WTC11 (cell line): ENCODE measurements around the gene ACRBP. TPM values are rescaled to one million over a fixed set of nuclear protein-coding genes. Genes with fewer than 3 reads are reported as not detected.

Source experiments
- CREB1 ChIP-seq: sonication (generic); formaldehyde crosslinking; IDR thresholded peaks from 2 replicates; pipeline ENCODE4 v1.8.0; 2023; ENCODE audit warnings: mild to moderate bottlenecking, missing genetic modification reagents
- FOXK1 ChIP-seq: sonication (generic); formaldehyde crosslinking; IDR thresholded peaks from 2 replicates; pipeline ENCODE4 v1.8.0; 2022; ENCODE audit warnings: mild to moderate bottlenecking, moderate library complexity, missing genetic modification reagents
- FOXP4 ChIP-seq: sonication (generic); formaldehyde crosslinking; IDR thresholded peaks from 2 replicates; pipeline ENCODE4 v1.8.0; 2022; ENCODE audit warnings: mild to moderate bottlenecking, missing genetic modification reagents
- GABPB1 ChIP-seq: sonication (generic); formaldehyde crosslinking; IDR thresholded peaks from 2 replicates; pipeline ENCODE4 v1.8.1; 2023; ENCODE audit warnings: mild to moderate bottlenecking, missing genetic modification reagents
- MAX ChIP-seq: sonication (generic); formaldehyde crosslinking; IDR thresholded peaks from 2 replicates; pipeline ENCODE4 v1.8.0; 2022; ENCODE audit warnings: mild to moderate bottlenecking, missing genetic modification reagents
- MYBL2 ChIP-seq: sonication (generic); formaldehyde crosslinking; IDR thresholded peaks from 2 replicates; pipeline ENCODE4 v1.8.1; 2023; ENCODE audit warnings: mild to moderate bottlenecking, moderate library complexity, missing genetic modification reagents
- NFATC4 ChIP-seq: fragments of 250-450 bp; sonication (Bioruptor Pico); IDR thresholded peaks from 2 replicates; pipeline ENCODE4 v1.9.0; 2021; ENCODE audit warnings: mild to moderate bottlenecking
- SP1 ChIP-seq: sonication (generic); formaldehyde crosslinking; conservative IDR thresholded peaks from 2 replicates; pipeline ENCODE4 v1.8.1; 2022; ENCODE audit warnings: missing genetic modification reagents
- TEAD4 ChIP-seq: sonication (generic); formaldehyde crosslinking; IDR thresholded peaks from 2 replicates; pipeline ENCODE4 v1.8.0; 2022; ENCODE audit warnings: mild to moderate bottlenecking, missing genetic modification reagents
- ZNF671 ChIP-seq: fragments of 250-450 bp; sonication (Bioruptor Pico); IDR thresholded peaks from 2 replicates; pipeline ENCODE4 v1.8.0; 2021; ENCODE audit warnings: mild to moderate bottlenecking
- total RNA-seq: library from RNA; stranded (reverse); gene quantifications from 3 replicates; pipeline ENCODE4 v1.2.3, GENCODE V29; 2021
- TF ChIP-seq, protein P1 (sequence below): fragments of 250-450 bp; sonication (Bioruptor Pico); IDR thresholded peaks from 2 replicates; pipeline ENCODE4 v1.8.0; 2021; ENCODE audit warnings: mild to moderate bottlenecking
- TF ChIP-seq, protein P2 (sequence below): sonication (generic); formaldehyde crosslinking; conservative IDR thresholded peaks from 2 replicates; pipeline ENCODE4 v1.8.1; 2022; ENCODE audit warnings: mild to moderate bottlenecking, missing genetic modification reagents
- TF ChIP-seq, protein P3 (sequence below): sonication (generic); formaldehyde crosslinking; IDR thresholded peaks from 2 replicates; pipeline ENCODE4 v1.8.1; 2023; ENCODE audit warnings: mild to moderate bottlenecking, missing genetic modification reagents, borderline replicate concordance
- TF ChIP-seq, protein P4 (sequence below): sonication (generic); formaldehyde crosslinking; IDR thresholded peaks from 2 replicates; pipeline ENCODE4 v1.8.0; 2023; ENCODE audit warnings: missing genetic modification reagents, mild to moderate bottlenecking, borderline replicate concordance

ACRBP gene
- total RNA-seq, 1 experiment from 2014 or later = 2.1 TPM

DNA sequence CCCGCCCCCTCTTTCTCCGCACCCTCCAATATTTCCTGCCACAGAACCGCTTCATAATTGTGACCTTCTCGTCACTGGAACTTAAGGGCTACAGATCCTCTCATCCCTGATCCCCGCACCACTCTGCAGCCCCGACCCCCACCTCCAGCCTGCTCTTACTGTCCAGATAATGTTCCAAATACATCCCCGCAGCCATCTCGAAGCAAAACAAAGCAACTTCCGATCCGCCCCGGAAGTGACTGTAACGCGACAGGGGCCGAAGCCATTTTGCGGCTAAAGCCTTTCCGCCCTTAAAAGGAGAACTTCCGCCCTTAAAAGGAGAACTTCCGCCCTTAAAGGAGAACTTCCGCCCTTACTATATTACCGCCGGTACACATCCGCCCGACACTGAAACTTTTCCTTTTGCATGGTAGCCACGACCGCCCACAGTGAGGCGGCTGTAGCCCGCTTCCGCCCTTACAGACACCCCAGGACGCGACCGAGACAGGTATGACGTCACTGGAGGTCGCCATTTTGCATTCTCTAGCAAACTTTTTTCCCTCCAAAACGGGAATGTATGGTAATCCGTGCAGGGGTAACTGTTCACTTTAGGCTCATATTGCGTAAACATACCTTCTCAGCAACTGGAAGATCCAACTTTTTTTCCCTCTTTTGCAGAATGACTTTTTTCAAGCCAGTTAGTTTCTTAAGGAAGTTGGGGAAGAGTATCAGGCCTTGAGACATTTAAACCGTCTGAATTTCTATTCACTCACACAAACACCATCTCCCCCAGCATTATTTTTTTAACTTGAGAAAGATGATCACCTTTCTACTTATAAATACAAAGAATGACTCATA, 15.9 kb upstream of the ACRBP start, which contains the start of gene ING4 (continued):
- TF ChIP-seq SP1 (CRISPR knock-in tag) (peak; percentile 98), FOXK1 (CRISPR knock-in tag) (peak; percentile 99), CREB1 (CRISPR knock-in tag) (no peak; the same call in 1 of the 2 replicates), MAX (peak; percentile 76), FOXP4 (CRISPR knock-in tag) (no peak), GABPB1 (CRISPR knock-in tag) (peak; percentile 87), NFATC4 (no peak), MYBL2 (CRISPR knock-in tag) (peak; percentile 43; the same call in 1 of the 2 replicates), TEAD4 (CRISPR knock-in tag) (no peak), ZNF671 (CRISPR knock-in tag) (0 out of 2 replicates have a peak, but pooled peaks have one; percentile 60)
- TF ChIP-seq, protein P1, sequence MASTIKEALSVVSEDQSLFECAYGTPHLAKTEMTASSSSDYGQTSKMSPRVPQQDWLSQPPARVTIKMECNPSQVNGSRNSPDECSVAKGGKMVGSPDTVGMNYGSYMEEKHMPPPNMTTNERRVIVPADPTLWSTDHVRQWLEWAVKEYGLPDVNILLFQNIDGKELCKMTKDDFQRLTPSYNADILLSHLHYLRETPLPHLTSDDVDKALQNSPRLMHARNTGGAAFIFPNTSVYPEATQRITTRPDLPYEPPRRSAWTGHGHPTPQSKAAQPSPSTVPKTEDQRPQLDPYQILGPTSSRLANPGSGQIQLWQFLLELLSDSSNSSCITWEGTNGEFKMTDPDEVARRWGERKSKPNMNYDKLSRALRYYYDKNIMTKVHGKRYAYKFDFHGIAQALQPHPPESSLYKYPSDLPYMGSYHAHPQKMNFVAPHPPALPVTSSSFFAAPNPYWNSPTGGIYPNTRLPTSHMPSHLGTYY (CRISPR knock-in tag) = 0 out of 2 replicates have a peak, but pooled peaks have one; percentile 53
- TF ChIP-seq, protein P2, sequence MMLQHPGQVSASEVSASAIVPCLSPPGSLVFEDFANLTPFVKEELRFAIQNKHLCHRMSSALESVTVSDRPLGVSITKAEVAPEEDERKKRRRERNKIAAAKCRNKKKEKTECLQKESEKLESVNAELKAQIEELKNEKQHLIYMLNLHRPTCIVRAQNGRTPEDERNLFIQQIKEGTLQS (CRISPR knock-in tag) = 0 out of 2 replicates have a peak, but pooled peaks have one; percentile 37
- TF ChIP-seq, protein P3, sequence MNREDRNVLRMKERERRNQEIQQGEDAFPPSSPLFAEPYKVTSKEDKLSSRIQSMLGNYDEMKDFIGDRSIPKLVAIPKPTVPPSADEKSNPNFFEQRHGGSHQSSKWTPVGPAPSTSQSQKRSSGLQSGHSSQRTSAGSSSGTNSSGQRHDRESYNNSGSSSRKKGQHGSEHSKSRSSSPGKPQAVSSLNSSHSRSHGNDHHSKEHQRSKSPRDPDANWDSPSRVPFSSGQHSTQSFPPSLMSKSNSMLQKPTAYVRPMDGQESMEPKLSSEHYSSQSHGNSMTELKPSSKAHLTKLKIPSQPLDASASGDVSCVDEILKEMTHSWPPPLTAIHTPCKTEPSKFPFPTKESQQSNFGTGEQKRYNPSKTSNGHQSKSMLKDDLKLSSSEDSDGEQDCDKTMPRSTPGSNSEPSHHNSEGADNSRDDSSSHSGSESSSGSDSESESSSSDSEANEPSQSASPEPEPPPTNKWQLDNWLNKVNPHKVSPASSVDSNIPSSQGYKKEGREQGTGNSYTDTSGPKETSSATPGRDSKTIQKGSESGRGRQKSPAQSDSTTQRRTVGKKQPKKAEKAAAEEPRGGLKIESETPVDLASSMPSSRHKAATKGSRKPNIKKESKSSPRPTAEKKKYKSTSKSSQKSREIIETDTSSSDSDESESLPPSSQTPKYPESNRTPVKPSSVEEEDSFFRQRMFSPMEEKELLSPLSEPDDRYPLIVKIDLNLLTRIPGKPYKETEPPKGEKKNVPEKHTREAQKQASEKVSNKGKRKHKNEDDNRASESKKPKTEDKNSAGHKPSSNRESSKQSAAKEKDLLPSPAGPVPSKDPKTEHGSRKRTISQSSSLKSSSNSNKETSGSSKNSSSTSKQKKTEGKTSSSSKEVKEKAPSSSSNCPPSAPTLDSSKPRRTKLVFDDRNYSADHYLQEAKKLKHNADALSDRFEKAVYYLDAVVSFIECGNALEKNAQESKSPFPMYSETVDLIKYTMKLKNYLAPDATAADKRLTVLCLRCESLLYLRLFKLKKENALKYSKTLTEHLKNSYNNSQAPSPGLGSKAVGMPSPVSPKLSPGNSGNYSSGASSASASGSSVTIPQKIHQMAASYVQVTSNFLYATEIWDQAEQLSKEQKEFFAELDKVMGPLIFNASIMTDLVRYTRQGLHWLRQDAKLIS (CRISPR knock-in tag) = no peak
- TF ChIP-seq, protein P4, sequence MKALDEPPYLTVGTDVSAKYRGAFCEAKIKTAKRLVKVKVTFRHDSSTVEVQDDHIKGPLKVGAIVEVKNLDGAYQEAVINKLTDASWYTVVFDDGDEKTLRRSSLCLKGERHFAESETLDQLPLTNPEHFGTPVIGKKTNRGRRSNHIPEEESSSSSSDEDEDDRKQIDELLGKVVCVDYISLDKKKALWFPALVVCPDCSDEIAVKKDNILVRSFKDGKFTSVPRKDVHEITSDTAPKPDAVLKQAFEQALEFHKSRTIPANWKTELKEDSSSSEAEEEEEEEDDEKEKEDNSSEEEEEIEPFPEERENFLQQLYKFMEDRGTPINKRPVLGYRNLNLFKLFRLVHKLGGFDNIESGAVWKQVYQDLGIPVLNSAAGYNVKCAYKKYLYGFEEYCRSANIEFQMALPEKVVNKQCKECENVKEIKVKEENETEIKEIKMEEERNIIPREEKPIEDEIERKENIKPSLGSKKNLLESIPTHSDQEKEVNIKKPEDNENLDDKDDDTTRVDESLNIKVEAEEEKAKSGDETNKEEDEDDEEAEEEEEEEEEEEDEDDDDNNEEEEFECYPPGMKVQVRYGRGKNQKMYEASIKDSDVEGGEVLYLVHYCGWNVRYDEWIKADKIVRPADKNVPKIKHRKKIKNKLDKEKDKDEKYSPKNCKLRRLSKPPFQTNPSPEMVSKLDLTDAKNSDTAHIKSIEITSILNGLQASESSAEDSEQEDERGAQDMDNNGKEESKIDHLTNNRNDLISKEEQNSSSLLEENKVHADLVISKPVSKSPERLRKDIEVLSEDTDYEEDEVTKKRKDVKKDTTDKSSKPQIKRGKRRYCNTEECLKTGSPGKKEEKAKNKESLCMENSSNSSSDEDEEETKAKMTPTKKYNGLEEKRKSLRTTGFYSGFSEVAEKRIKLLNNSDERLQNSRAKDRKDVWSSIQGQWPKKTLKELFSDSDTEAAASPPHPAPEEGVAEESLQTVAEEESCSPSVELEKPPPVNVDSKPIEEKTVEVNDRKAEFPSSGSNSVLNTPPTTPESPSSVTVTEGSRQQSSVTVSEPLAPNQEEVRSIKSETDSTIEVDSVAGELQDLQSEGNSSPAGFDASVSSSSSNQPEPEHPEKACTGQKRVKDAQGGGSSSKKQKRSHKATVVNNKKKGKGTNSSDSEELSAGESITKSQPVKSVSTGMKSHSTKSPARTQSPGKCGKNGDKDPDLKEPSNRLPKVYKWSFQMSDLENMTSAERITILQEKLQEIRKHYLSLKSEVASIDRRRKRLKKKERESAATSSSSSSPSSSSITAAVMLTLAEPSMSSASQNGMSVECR (CRISPR knock-in tag) = peak; percentile 78; the same call in 1 of the 2 replicates
